KMS-11 (cell line): ENCODE measurements around the gene ACSL6.

ENCODE experiments used
- H2AFZ ChIP-seq: fragments of 200-600 bp; sonication (generic); 2 replicates; pipeline ENCODE4 v1.6.1; 2016; ENCODE audit warnings: antibody characterized with exemption, mixed run types, low read depth
- H3K27ac ChIP-seq: fragments of 200-600 bp; sonication (generic); 2 replicates; pipeline ENCODE4 v1.6.1; 2016; ENCODE audit warnings: mild to moderate bottlenecking, mixed run types
- H3K27me3 ChIP-seq: fragments of 200-600 bp; sonication (generic); 2 replicates; pipeline ENCODE4 v1.6.1; 2017; ENCODE audit warnings: mild to moderate bottlenecking, low read depth, mixed run types, moderate library complexity; ENCODE audit not compliant: insufficient read depth
- H3K36me3 ChIP-seq: fragments of 200-600 bp; sonication (generic); 2 replicates; pipeline ENCODE4 v1.6.1; 2017; ENCODE audit warnings: mild to moderate bottlenecking, mixed run types; ENCODE audit not compliant: insufficient read depth
- H3K4me1 ChIP-seq: fragments of 200-600 bp; sonication (generic); 2 replicates; pipeline ENCODE4 v1.6.1; 2016; ENCODE audit warnings: mild to moderate bottlenecking, low read depth, mixed run types; ENCODE audit not compliant: poor library complexity, severe bottlenecking
- H3K4me2 ChIP-seq: fragments of 200-600 bp; sonication (generic); 2 replicates; pipeline ENCODE4 v1.7.0; 2016; ENCODE audit warnings: mild to moderate bottlenecking, mixed run types
- H3K4me3 ChIP-seq: fragments of 200-600 bp; sonication (generic); IDR thresholded peaks from 2 replicates; pipeline ENCODE4 v1.6.1; 2017; ENCODE audit warnings: low read depth, low read length, mixed read lengths; ENCODE audit not compliant: insufficient read depth
- H3K79me2 ChIP-seq: fragments of 200-600 bp; sonication (generic); 2 replicates; pipeline ENCODE4 v1.6.1; 2016; ENCODE audit warnings: low read depth, mixed run types; ENCODE audit not compliant: insufficient read depth
- H3K9ac ChIP-seq: fragments of 200-600 bp; sonication (generic); 2 replicates; pipeline ENCODE4 v1.6.1; 2016; ENCODE audit warnings: mild to moderate bottlenecking, mixed run types
- H4K20me1 ChIP-seq: fragments of 200-600 bp; sonication (generic); 2 replicates; pipeline ENCODE4 v1.6.1; 2016; ENCODE audit warnings: mild to moderate bottlenecking, mixed run types; ENCODE audit not compliant: insufficient read depth
- CTCF ChIP-seq: fragments of 200-600 bp; sonication (generic); conservative IDR thresholded peaks from 2 replicates; pipeline ENCODE4 v1.6.1; 2017; ENCODE audit warnings: low read depth, mild to moderate bottlenecking, antibody characterized with exemption, low read length, moderate library complexity, mixed read lengths

The ACSL6 gene

GRCh38 chr5:132001647-132002561, 9.6 kb downstream of the ACSL6 start:
- Histone ChIP-seq H4K20me1 (no peaks in the 10 kb centered on the region), H3K27ac (no peak overlapping the region), H3K4me1 (no peaks in the 10 kb centered on the region), H3K9ac (no peak overlapping the region), H3K79me2 (no peaks in the 10 kb centered on the region), H3K4me2 (no peak overlapping the region), H2AFZ (no peak overlapping the region), H3K4me3 (no peak overlapping the region), H3K27me3 (no peaks in the 10 kb centered on the region), H3K36me3 (no peaks in the 10 kb centered on the region)
- no peak for TF ChIP-seq CTCF

- Histone ChIP-seq H3K4me1 (no peaks in the 10 kb centered on the region), H3K4me2 (no peak overlapping the region), H4K20me1 (no peaks in the 10 kb centered on the region), H2AFZ (no peak overlapping the region), H3K79me2 (no peaks in the 10 kb centered on the region), H3K27ac (no peak overlapping the region), H3K36me3 (no peaks in the 10 kb centered on the region), H3K27me3 (no peaks in the 10 kb centered on the region), H3K4me3 (no peak overlapping the region), H3K9ac (no peak overlapping the region)
- TF ChIP-seq CTCF = no peak
Measured at GRCh38 chr5:132000677-132001453, 10.6 kb downstream of the ACSL6 start.

GRCh38 chr5:132000241-132000490, 11.3 kb downstream of the ACSL6 start:
- no peaks in the 10 kb centered on the region for H3K36me3 ChIP-seq
- H3K4me1 ChIP-seq = no peaks in the 10 kb centered on the region
- no peak overlapping the region for H3K4me3 ChIP-seq
- no peak overlapping the region for H2AFZ ChIP-seq
- H4K20me1 ChIP-seq = no peaks in the 10 kb centered on the region
- H3K79me2 ChIP-seq = no peaks in the 10 kb centered on the region
- H3K9ac ChIP-seq = no peak overlapping the region
- H3K4me2 ChIP-seq = no peak overlapping the region
- H3K27me3 ChIP-seq = no peaks in the 10 kb centered on the region
- no peak for TF ChIP-seq CTCF
- H3K27ac ChIP-seq = no peak overlapping the region

GRCh38 chr5:131999441-132000240, 11.8 kb downstream of the ACSL6 start:
- Histone ChIP-seq H3K4me2 (no peak overlapping the region), H3K4me1 (no peaks in the 10 kb centered on the region), H3K27me3 (no peaks in the 10 kb centered on the region), H2AFZ (no peak overlapping the region), H3K27ac (no peak overlapping the region), H4K20me1 (no peaks in the 10 kb centered on the region), H3K36me3 (no peaks in the 10 kb centered on the region), H3K4me3 (no peak overlapping the region), H3K79me2 (no peaks in the 10 kb centered on the region), H3K9ac (no peak overlapping the region)
- TF ChIP-seq CTCF = no peak
